Measurements from ENCODE around the gene FAM174A.

DNA sequence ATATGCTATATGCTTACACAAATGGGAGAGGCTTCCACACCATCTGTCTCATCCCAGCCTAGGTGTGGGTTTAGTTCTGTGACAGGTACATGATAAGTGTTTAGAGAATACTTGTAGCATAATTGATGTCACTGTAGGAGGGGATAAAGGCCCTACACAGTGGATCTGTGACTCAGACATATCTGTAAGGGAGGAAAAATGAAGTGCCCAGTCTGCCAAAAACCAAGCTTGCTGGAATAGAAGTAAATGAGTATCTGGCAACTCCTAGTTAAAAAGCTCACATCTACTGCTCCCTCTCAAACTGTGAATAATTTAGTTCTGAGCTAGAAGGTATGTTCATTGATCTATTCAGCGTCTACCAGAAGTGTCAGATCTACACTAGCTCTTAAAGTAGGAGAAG is 38.9 kb upstream of the FAM174A start:
- TF ChIP-seq, protein P1, sequence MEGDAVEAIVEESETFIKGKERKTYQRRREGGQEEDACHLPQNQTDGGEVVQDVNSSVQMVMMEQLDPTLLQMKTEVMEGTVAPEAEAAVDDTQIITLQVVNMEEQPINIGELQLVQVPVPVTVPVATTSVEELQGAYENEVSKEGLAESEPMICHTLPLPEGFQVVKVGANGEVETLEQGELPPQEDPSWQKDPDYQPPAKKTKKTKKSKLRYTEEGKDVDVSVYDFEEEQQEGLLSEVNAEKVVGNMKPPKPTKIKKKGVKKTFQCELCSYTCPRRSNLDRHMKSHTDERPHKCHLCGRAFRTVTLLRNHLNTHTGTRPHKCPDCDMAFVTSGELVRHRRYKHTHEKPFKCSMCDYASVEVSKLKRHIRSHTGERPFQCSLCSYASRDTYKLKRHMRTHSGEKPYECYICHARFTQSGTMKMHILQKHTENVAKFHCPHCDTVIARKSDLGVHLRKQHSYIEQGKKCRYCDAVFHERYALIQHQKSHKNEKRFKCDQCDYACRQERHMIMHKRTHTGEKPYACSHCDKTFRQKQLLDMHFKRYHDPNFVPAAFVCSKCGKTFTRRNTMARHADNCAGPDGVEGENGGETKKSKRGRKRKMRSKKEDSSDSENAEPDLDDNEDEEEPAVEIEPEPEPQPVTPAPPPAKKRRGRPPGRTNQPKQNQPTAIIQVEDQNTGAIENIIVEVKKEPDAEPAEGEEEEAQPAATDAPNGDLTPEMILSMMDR (IDR thresholded peaks at IDR 0.05; ENCODE audit: extremely low read depth in 1 of 2, insufficient read depth in 1 of 2, low read depth in 1 of 2, low read length in 2 of 2): no peak
- no peak for TF ChIP-seq POLR2AphosphoS5 (IDR thresholded peaks at IDR 0.05; ENCODE audit: insufficient read depth, low read depth, low read length)
